SK-N-SH treated with all-trans-retinoic acid at 6 μM for 48 hours (cell line): Measurements from ENCODE around the gene KCNJ12.

ENCODE experiments used
- ATAC-seq: fragments of 200-7000 bp; cut with Tn5 transposase; 3 replicates; pipeline ENCODE4 v1.9.1; 2020; ENCODE audit warnings: mild to moderate bottlenecking, moderate library complexity
- ARNTL ChIP-seq: fragments of 450-650 bp; formaldehyde crosslinking; IDR thresholded peaks from 2 replicates; pipeline ENCODE4 v1.5.0; 2020; ENCODE audit warnings: low read depth, mild to moderate bottlenecking, moderate library complexity, borderline replicate concordance
- CSDC2 ChIP-seq: fragments of 250-450 bp; sonication (Bioruptor Pico); IDR thresholded peaks from 2 replicates; pipeline ENCODE4 v1.5.0; 2020; ENCODE audit warnings: mild to moderate bottlenecking, moderate library complexity
- ESRRG ChIP-seq: fragments of 250-450 bp; sonication (Bioruptor Pico); IDR thresholded peaks from 2 replicates; pipeline ENCODE4 v1.6.1; 2021; ENCODE audit warnings: mild to moderate bottlenecking
- GLIS3 ChIP-seq: fragments of 250-450 bp; sonication (Bioruptor Pico); IDR thresholded peaks from 2 replicates; pipeline ENCODE4 v1.5.0; 2020; ENCODE audit warnings: mild to moderate bottlenecking, moderate library complexity
- ISL1 ChIP-seq: fragments of 250-450 bp; sonication (Bioruptor Pico); IDR thresholded peaks from 2 replicates; pipeline ENCODE4 v2.1.2; 2022; ENCODE audit warnings: mild to moderate bottlenecking, moderate library complexity
- OSR1 ChIP-seq: fragments of 250-450 bp; sonication (Bioruptor Pico); IDR thresholded peaks from 2 replicates; pipeline ENCODE4 v1.8.0; 2022; ENCODE audit warnings: moderate library complexity, mild to moderate bottlenecking, inconsistent platforms
- PATZ1 ChIP-seq: fragments of 250-450 bp; sonication (Bioruptor Pico); IDR thresholded peaks from 2 replicates; pipeline ENCODE4 v1.8.0; 2020; ENCODE audit warnings: mild to moderate bottlenecking, moderate library complexity, borderline replicate concordance
- PPARA ChIP-seq: fragments of 250-450 bp; sonication (Bioruptor Pico); IDR thresholded peaks from 2 replicates; pipeline ENCODE4 v1.5.0; 2020; ENCODE audit warnings: mild to moderate bottlenecking, borderline replicate concordance
- RARB ChIP-seq: fragments of 250-450 bp; sonication (Bioruptor Pico); IDR thresholded peaks from 2 replicates; pipeline ENCODE4 v1.8.0; 2021; ENCODE audit warnings: mild to moderate bottlenecking, moderate library complexity
- SNAI2 ChIP-seq: fragments of 250-450 bp; sonication (Bioruptor Pico); IDR thresholded peaks from 2 replicates; pipeline ENCODE4 v1.5.0; 2020; ENCODE audit warnings: mild to moderate bottlenecking, moderate library complexity
- TCF4 ChIP-seq: fragments of 250-450 bp; sonication (Bioruptor Pico); IDR thresholded peaks from 2 replicates; pipeline ENCODE4 v1.8.0; 2021; ENCODE audit warnings: mild to moderate bottlenecking, moderate library complexity, borderline replicate concordance
- TOX ChIP-seq: fragments of 250-450 bp; sonication (Bioruptor Pico); IDR thresholded peaks from 2 replicates; pipeline ENCODE4 v1.8.0; 2021; ENCODE audit warnings: mild to moderate bottlenecking, moderate library complexity, borderline replicate concordance
- TSHZ2 ChIP-seq: fragments of 250-450 bp; sonication (Bioruptor Pico); IDR thresholded peaks from 2 replicates; pipeline ENCODE4 v1.5.0; 2020; ENCODE audit warnings: mild to moderate bottlenecking, moderate library complexity
- ZC3H10 ChIP-seq: fragments of 250-450 bp; sonication (Bioruptor Pico); IDR thresholded peaks from 2 replicates; pipeline ENCODE4 v1.5.1; 2021; ENCODE audit warnings: mild to moderate bottlenecking, moderate library complexity
- ZFP3 ChIP-seq: fragments of 250-450 bp; sonication (Bioruptor Pico); IDR thresholded peaks from 2 replicates; pipeline ENCODE4 v1.5.0; 2020; ENCODE audit warnings: mild to moderate bottlenecking, moderate library complexity
- ZNF565 ChIP-seq: fragments of 450-650 bp; formaldehyde crosslinking; conservative IDR thresholded peaks from 2 replicates; pipeline ENCODE4 v1.5.0; 2020; ENCODE audit warnings: low read depth, mild to moderate bottlenecking, moderate library complexity
- ZNF8 ChIP-seq: fragments of 450-650 bp; formaldehyde crosslinking; IDR thresholded peaks from 2 replicates; pipeline ENCODE4 v1.5.0; 2020; ENCODE audit warnings: mild to moderate bottlenecking, moderate library complexity
- TF ChIP-seq, protein P1 (sequence below): fragments of 250-450 bp; sonication (Bioruptor Pico); IDR thresholded peaks from 2 replicates; pipeline ENCODE4 v1.5.1; 2020; ENCODE audit warnings: low read depth, mild to moderate bottlenecking, moderate library complexity
- TF ChIP-seq, protein P2 (sequence below): fragments of 250-450 bp; sonication (Bioruptor Pico); IDR thresholded peaks from 2 replicates; pipeline ENCODE4 v1.5.1; 2021; ENCODE audit warnings: mild to moderate bottlenecking, moderate library complexity
- TF ChIP-seq, protein P3 (sequence below): fragments of 250-450 bp; sonication (Bioruptor Pico); IDR thresholded peaks from 2 replicates; pipeline ENCODE4 v1.8.0; 2021; ENCODE audit warnings: low read depth, mild to moderate bottlenecking, moderate library complexity, borderline replicate concordance

Gene KCNJ12

DNA sequence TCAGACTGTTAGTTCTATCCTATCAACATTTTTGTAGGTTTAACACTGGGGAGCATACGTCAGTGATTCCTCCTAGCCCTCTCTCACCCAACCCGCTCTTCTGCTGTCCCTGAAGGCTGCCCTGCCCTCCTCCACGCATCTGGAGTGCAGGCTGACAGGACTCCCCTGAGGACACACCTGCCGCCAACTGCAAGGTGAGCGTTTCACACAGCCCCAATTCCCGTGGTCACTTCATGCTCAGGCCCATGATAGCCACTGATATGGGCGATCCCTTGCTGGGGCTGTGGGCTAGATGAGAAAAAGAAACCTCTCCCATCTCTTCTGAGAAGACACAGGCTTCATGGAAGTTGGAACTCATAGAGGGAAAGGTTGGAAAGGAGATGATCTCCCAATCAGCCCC, 91.0 kb downstream of the KCNJ12 start:
- TF ChIP-seq GLIS3 (CRISPR knock-in tag) (no peak), ESRRG (CRISPR knock-in tag) (no peak), ARNTL (CRISPR knock-in tag) (no peak), TSHZ2 (CRISPR knock-in tag) (no peak), CSDC2 (no peak), OSR1 (CRISPR knock-in tag) (no peak), ZNF565 (no peak), ZFP3 (CRISPR knock-in tag) (no peak), PATZ1 (CRISPR knock-in tag) (no peak), RARB (CRISPR knock-in tag) (no peak)
- TF ChIP-seq, protein P1, sequence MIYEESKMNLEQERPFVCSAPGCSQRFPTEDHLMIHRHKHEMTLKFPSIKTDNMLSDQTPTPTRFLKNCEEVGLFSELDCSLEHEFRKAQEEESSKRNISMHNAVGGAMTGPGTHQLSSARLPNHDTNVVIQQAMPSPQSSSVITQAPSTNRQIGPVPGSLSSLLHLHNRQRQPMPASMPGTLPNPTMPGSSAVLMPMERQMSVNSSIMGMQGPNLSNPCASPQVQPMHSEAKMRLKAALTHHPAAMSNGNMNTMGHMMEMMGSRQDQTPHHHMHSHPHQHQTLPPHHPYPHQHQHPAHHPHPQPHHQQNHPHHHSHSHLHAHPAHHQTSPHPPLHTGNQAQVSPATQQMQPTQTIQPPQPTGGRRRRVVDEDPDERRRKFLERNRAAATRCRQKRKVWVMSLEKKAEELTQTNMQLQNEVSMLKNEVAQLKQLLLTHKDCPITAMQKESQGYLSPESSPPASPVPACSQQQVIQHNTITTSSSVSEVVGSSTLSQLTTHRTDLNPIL (CRISPR knock-in tag) = no peak
- no peak for ATAC-seq

DNA sequence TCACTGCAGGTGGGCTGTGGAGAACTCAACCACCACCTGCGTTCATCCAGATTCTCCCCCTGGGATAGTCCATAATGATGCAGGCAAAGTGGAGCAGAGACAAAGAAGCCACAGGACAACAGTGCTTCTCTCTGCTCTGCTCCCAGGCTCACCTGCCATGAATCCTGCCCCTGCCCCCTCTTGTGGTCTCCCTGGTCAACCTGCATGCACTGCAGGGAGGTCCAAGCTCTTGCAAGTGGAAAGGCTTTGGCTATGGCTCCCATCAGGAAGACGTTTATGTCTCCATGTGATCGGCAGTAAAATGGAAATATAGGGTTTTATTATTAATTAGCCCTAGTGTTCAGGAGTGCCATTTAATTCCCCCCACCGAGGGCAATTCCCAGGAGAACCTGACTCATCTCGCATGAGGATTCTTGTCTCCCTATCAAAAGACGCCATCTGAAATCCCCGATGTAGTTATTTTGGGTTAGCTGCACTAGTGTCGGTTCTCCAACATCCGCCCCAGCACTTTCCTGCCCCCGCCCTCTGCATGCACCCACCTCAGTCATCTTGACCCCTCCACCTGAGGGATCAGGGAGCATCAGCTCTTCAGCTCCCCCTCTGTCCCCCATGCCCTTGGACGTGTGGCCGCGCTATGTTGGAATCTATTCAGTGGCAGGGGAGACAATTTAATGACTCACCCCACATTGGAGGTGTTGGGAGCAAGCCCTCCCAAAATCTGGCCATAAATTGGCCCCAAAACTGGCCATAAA, 91.8 kb downstream of the KCNJ12 start:
- no peak for ATAC-seq
- TF ChIP-seq PATZ1 (CRISPR knock-in tag) (no peak), ZC3H10 (CRISPR knock-in tag) (no peak), RARB (CRISPR knock-in tag) (no peak), PPARA (no peak), ESRRG (CRISPR knock-in tag) (no peak), ISL1 (CRISPR knock-in tag) (no peak), ZNF565 (no peak), TSHZ2 (CRISPR knock-in tag) (no peak), SNAI2 (no peak), ZNF8 (CRISPR knock-in tag) (no peak), ZFP3 (CRISPR knock-in tag) (no peak), GLIS3 (CRISPR knock-in tag) (no peak), TOX (CRISPR knock-in tag) (no peak), CSDC2 (no peak), TCF4 (CRISPR knock-in tag) (no peak)
- TF ChIP-seq, protein P2, sequence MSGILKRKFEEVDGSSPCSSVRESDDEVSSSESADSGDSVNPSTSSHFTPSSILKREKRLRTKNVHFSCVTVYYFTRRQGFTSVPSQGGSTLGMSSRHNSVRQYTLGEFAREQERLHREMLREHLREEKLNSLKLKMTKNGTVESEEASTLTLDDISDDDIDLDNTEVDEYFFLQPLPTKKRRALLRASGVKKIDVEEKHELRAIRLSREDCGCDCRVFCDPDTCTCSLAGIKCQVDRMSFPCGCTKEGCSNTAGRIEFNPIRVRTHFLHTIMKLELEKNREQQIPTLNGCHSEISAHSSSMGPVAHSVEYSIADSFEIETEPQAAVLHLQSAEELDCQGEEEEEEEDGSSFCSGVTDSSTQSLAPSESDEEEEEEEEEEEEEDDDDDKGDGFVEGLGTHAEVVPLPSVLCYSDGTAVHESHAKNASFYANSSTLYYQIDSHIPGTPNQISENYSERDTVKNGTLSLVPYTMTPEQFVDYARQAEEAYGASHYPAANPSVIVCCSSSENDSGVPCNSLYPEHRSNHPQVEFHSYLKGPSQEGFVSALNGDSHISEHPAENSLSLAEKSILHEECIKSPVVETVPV (CRISPR knock-in tag) = no peak
- TF ChIP-seq, protein P1 (CRISPR knock-in tag) = no peak
- TF ChIP-seq, protein P3, sequence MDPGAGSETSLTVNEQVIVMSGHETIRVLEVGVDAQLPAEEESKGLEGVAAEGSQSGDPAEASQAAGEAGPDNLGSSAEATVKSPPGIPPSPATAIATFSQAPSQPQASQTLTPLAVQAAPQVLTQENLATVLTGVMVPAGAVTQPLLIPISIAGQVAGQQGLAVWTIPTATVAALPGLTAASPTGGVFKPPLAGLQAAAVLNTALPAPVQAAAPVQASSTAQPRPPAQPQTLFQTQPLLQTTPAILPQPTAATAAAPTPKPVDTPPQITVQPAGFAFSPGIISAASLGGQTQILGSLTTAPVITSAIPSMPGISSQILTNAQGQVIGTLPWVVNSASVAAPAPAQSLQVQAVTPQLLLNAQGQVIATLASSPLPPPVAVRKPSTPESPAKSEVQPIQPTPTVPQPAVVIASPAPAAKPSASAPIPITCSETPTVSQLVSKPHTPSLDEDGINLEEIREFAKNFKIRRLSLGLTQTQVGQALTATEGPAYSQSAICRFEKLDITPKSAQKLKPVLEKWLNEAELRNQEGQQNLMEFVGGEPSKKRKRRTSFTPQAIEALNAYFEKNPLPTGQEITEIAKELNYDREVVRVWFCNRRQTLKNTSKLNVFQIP (CRISPR knock-in tag) = no peak
- TF ChIP-seq, all 23 proteins: peak for 0
